Islet of Langerhans (tissue), 1 donor: ENCODE measurements around the gene DEGS2.
"Not testable (repeated sequence)": the region's sequence is repeated elsewhere in the genome, so short reads cannot be mapped to it uniquely, and the experiment has no call there.

Source experiments
- FAIRE-seq: peaks from one replicate; lab custom pipeline; 2011; peaks lifted over from hg19 to GRCh38; lab: Jason Lieb, UNC

DEGS2 gene

GRCh38 chr14:100178691-100179090 lies 19.2 kb upstream of the DEGS2 start:
- FAIRE-seq = no peak

- no peak for FAIRE-seq
Observed at GRCh38 chr14:100176811-100177327, 17.4 kb upstream of the DEGS2 start.

GRCh38 chr14:100173353-100173752 lies 13.9 kb upstream of the DEGS2 start:
- no peak for FAIRE-seq

- FAIRE-seq = no peak
Observed at GRCh38 chr14:100172811-100173210, 13.4 kb upstream of the DEGS2 start.

GRCh38 chr14:100170880-100171279 lies 11.4 kb upstream of the DEGS2 start:
- no peak for FAIRE-seq

- FAIRE-seq = no peak
Observed at GRCh38 chr14:100168506-100168905, 9.1 kb upstream of the DEGS2 start.

GRCh38 chr14:100165831-100166440 lies 6.5 kb upstream of the DEGS2 start:
- no peak for FAIRE-seq

GRCh38 chr14:100165376-100165775 lies 5.9 kb upstream of the DEGS2 start:
- no peak for FAIRE-seq

- FAIRE-seq = no peak
Observed at GRCh38 chr14:100160534-100160916, 1.1 kb upstream of the DEGS2 start.

GRCh38 chr14:100159865-100160533 lies 554 bp upstream of the DEGS2 start:
- FAIRE-seq = no peak

- FAIRE-seq = no peak
Observed at GRCh38 chr14:100158566-100159093, 815 bp downstream of the DEGS2 start.

GRCh38 chr14:100157548-100158232 lies 1.8 kb downstream of the DEGS2 start:
- FAIRE-seq = not testable (repeated sequence)

- no peak for FAIRE-seq
Observed at GRCh38 chr14:100156776-100157175, 2.7 kb downstream of the DEGS2 start.

- FAIRE-seq = no peak
Observed at GRCh38 chr14:100155756-100156616, 3.5 kb downstream of the DEGS2 start.

GRCh38 chr14:100155049-100155621 lies 4.3 kb downstream of the DEGS2 start:
- no peak for FAIRE-seq

GRCh38 chr14:100153560-100153959 lies 5.9 kb downstream of the DEGS2 start:
- FAIRE-seq = no peak

GRCh38 chr14:100152091-100152490 lies 7.4 kb downstream of the DEGS2 start:
- no peak for FAIRE-seq

- no peak for FAIRE-seq
Observed at GRCh38 chr14:100150932-100151587, 8.4 kb downstream of the DEGS2 start.

GRCh38 chr14:100149851-100150611 lies 9.4 kb downstream of the DEGS2 start:
- no peak for FAIRE-seq
